Left colon (tissue), 2 donors: ENCODE measurements around the gene MYO7A. TPM values are rescaled to one million over a fixed set of nuclear protein-coding genes. Genes with fewer than 3 reads are reported as not detected.
"Not testable (repeated sequence)": the region's sequence is repeated elsewhere in the genome, so short reads cannot be mapped to it uniquely, and the experiment has no call there.

Experiments used
- ATAC-seq: fragments of 200-7000 bp; cut with Tn5 transposase; one replicate; pipeline ENCODE4 v1.9.1; 2020; ENCODE audit warnings: mild to moderate bottlenecking, moderate library complexity
- DNase-seq, 2 donors: peaks; one replicate each; pipeline ENCODE4 v3.0.0-alpha.2; 2020
- intact Hi-C, 2 donors: fragments of 100-400 bp; cut with DNase I in 1 of 2; cut with micrococcal nuclease in 1 of 2; formaldehyde crosslinking; loops; one replicate each; pipeline versions ENCODE4 v1.11.2 to v1.14.0; 2022; cut with DNase I, micrococcal nuclease
- total RNA-seq, 2 donors: library from RNA; stranded (reverse); fragmentation: NEBNext Ultra II Directional; extraction: Animal tissue kit (Norgen Biotek cat#: 25700); gene quantifications; one replicate each; pipeline ENCODE4 v1.2.1, GENCODE V29; 2021
- donor health status: DM: no; HTN: no; CAD: no.
- donor health status: DM: yes; HTN: yes; CAD: no.

MYO7A gene
- total RNA-seq, 2 donors from 2014 or later: 4.8 to 5.8 TPM

DNA sequence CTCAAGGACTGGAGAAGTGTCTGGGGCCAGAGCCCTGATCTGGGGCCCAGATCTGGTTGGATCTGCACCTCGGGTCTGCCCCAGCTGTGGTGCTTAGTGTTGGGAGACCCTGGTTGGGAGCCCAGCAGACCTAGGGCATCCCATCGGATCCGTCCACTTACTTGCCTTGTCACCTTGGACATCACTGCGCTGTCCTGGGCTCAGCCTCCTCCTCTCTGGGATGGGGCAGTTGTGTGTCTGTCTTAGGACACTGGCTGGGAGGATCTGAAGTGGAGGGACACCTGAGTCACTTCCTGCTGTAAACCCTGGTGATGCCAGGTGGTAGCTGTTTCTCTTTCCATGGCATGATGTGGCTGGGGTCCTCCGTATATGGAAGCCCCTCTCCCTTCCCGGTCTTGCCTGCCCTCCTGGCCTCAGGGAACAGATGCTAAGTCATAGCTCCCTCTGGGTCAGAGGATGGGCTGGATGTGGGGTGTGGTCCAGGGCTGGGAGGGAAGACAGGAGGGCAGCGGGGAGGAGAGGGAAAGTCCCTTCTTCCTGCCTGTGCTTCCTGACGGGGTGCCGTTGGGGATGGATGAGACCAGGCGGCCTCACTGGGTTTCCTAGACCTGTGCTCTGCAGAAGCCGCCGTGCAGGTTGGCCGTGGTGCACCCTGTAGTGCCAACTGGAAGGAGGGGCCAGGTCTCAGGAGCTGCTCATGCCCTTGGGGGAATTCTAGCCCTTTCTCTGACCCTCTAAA is 37.5 kb upstream of the MYO7A start:
- intact Hi-C loops: loop anchor here in 1 of 2 donors (10.0 kb wide), 1 partner anchor 46 kb away; no protein-coding TSS in a partner anchor
- DNase-seq (peak; percentile 49 to 71), ATAC-seq (peak; percentile 17)

DNA sequence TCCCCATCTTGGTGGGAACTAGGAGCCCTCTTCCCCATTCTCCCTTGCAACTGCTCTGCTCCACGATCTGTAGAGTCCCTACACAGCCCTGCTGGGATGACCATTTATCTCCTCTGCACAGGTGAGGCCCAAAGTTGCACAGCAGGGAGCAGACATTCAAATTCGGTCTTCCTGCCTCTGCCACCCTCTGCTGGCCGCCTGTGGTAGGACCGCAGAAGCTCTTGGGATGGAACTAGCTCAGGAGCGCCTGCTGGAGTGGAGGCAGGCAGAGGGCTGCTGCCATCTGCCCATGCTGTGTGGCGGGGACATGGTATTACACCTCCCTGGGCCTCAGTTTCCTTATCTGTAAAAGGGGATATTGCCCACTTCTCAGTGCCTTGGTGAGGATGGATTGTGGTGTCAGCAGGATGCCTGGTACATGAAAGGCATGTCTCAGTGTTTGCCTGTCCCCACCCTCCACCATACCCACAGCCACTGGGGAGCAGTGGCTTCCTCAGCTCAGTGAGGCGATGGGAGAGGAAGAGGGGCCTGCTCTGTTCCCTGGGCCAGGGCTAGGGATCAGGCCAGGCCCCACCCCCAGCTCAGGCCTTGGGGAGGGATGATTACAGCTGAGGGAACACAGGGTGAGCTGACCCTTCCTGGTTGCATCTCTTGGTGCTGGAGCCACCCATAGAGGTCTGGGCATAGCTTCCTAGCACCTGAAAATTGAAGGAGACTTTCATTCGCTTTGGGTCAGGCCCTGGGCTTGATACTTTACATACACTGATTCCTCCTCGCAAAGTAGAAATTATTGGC is 36.7 kb upstream of the MYO7A start:
- ATAC-seq: peak; percentile 34
- intact Hi-C loops: loop anchor here in 1 of 2 donors (10.0 kb wide), 1 partner anchor 47 kb away; no protein-coding TSS in a partner anchor
- peak; percentile 78 to 92 for DNase-seq

DNA sequence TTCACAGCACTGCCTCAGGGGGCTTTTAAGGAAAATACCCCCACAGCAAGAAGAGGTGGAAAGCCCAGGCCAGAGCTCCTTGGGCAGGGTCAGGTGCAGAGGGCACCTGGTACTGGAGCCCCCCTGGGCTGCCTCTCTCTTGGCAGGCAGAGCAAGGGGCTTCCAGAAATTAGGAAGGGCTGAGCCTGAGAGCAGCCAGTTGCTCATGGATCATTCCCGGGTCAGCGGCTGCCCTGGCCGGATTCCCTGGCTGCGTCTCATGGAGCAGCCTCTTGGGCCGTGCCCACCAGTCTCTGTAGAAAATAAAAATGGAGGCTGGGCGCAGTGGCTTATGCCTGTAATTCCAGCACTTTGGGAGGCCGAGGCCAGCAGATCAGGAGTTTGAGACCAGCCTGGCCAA is 35.7 kb upstream of the MYO7A start:
- no peak for ATAC-seq
- peak; percentile 14 to 20 for DNase-seq
- intact Hi-C loops: loop anchor here in 1 of 2 donors (10.0 kb wide), 1 partner anchor 48 kb away; no protein-coding TSS in a partner anchor

DNA sequence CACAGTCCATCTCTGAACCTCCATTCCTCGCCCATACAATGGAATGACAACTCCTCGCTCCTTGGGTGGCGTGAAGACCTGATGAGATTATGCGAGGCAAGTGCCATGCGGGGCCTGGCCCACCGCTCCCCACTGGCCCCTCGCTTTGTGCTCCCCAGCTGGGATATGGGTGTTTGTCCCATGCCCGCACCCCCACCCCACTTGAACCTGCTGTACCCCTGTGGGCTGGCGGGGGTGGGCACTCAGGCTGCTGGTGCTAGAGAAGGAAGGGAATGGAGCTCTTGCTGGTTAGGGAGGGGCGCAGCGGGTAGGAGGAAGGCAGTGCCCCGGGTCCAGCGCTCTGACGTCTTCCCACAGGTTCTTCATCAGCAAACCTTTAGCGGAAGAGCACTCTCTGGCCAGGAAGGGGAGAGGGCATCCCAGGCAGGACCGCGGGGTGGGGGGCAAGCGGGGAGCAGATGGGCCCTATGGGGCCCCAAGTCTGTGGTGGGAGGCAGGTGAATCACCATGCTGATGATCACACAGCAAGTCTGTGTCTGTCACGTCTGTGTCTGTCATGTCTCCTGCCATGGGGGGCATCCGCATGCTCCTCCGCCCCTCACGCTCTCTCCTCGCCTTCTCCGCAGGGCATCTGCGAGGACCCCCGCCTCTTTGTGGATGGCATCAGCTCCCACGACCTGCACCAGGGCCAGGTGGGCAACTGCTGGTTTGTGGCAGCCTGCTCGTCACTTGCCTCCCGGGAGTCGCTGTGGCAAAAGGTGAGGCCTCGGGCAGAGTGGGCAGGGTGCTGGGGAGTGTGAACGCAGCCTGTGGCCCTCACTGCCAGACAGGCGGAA is 34.8 kb upstream of the MYO7A start:
- intact Hi-C loops: loop anchor here in 1 of 2 donors (10.0 kb wide), 1 partner anchor 48 kb away; no protein-coding TSS in a partner anchor
- DNase-seq (peak; percentile 10 to 34), ATAC-seq (no peak)

DNA sequence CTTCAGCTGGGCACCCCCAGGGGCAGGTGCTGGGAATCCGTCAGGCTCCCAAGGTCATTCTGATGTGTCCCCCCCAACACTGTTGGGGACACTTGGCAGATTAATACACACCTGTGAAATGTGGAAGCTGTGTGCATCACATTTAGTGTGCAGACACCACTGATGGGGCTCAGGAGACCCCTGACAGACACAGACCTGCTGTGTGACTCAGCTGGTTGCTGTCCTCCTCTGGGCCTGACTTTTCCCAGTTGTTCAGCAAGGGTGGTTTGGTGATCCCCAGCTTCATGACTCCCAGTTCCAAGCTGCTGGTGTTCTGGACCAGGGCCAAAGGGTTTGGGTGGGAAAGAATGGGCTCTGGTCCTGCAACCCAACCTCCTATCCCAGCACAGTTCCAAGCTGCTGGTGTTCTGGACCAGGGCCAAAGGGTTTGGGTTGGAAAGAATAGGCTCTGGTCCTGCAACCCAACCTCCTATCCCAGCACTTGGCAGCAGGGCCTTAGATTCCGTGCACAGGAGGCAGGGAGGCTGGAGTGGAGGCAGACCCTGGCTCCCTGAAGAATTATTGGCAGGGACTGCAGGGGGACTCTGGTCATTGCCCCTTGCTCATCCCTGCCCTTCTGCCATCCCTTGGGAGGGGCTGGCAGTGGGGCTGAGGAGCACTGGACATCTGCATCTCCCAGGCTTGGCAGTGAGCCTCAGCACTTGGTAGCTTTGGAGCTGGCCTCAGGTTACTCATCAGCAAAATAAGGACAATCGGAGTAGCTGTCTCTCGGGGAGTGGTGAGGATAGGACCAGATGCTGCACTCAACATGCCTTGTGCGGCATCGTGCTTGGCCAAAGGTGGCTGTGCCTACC is 33.8 kb upstream of the MYO7A start:
- intact Hi-C loops: loop anchor here (2.0 to 10.0 kb wide), 2 partner anchors 49 kb away; no protein-coding TSS in a partner anchor
- no peak for ATAC-seq

DNA sequence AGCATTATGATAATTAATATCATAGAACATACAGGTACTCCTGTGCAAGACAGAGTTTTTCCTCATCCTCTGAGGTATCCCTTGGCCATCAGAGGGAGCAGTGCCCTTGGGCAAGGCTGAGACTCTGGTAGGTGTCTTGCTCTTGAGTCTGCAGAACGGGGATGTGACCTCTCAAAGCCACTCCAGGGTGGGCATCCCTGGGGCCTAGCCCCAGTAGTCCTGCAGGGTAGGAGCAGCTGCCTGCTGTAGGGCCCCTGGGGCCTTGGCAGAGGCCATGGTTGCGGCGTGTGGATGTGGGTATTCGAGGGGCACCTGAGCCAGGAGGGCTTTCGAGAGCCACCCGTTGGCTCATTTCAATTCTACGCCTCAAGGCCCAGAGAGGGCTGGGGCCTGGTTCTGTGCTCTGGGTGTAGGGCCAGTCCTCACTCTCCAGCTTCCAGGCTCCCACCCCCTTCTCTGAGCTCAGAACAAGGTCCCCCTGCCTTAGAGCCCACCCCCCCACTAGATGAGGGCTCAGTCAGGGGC is 33.1 kb upstream of the MYO7A start:
- DNase-seq: peak in 1 of 2 donors; percentile 8
- intact Hi-C loops: loop anchor here (2.0 to 10.0 kb wide), 2 partner anchors 50 kb away; no protein-coding TSS in a partner anchor
- no peak for ATAC-seq

More for the DNA sequence above, 33.8 kb upstream of the MYO7A start:
- DNase-seq: peak; percentile 10 to 23

DNA sequence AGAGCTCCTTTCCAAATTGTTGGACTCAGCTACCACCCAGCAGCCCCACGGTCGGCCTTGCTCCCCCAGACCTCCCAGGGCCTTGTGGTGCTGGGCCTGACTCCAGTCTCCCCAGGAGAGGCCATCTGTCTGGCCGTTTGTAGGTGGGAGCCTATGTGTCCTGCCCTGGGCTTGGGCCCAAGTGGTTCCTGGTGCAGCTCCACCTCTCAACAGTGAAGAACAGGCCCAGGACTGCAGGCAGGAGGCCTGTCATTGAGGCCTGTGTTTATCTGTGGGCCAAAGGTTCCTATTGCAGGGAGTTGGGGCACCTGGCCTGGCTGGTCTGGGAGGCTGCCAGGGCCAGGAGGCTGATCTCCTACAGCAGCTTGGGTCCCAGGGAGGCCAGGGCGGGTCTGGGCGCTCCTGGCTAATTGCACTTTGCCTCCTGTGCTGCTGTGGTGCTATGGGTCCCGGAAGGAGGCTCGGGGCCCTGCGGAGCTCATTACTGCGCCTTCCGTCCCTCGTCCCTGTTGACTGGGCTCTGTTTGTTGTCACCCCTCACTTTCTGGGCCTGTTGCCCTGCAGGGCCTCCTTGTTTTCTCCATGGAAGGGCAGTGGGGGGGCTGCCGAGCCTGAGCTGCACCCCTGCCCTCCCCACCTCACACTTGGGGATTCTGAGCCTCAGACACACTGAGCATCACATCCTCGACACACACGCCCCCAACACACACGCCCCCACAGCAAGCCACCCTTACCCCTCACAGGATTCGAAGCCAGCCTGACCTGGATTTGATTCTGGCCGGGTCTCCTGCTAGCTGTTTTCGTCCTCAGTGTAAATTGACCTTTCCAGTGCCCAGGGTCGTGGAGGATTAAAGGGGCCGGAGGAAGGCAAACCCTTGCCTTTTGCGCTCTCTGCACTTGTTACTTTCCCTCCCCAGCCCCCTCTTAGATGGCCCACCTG is 32.2 kb upstream of the MYO7A start:
- peak; percentile 88 to 93 for DNase-seq
- intact Hi-C loops: loop anchor here (2.0 to 10.0 kb wide), 2 partner anchors 51 kb away; no protein-coding TSS in a partner anchor
- peak; percentile 87 for ATAC-seq

DNA sequence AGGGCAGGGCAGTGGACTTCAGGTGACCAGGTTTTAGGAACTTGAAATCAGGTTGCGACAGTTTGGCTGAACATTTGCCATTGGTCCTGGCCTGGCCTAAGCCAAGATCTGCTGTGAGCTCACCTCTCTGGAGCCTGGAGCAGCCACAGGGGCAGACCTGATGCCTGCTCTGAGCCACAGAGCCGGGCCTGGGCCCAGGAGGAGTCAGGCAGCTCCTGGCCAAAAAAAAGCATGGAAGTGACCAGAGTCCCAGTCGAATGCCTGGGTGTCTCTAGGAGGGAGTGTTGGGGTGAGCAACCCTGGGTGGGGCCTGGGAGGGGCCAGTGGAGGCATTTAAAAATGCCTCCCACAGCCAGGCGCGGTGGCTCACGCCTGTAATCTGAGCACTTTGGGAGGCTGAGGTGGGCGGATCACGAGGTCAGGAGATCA is 31.4 kb upstream of the MYO7A start:
- DNase-seq (peak; percentile 42 to 54), ATAC-seq (peak; percentile 30)
- intact Hi-C loops: loop anchor here in 1 of 2 donors (10.0 kb wide), 1 partner anchor 52 kb away; no protein-coding TSS in a partner anchor

DNA sequence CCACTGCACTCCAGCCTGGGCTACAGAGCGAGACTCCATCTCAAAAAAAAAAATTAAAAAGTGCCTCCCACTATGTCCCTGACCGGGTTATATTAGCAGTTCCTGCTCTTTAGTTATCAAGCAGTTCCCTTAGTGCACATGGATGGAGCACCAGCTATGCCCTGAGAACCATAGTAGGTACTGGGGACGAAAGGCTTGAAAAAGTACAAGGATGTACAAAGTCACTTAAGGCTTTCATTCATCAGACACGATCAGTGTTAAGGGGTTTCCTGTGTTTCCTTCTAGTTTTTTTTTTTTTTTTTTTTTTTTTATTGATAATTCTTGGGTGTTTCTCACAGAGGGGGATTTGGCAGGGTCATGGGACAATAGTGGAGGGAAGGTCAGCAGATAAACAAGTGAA is 30.9 kb upstream of the MYO7A start:
- not testable (repeated sequence) for ATAC-seq, DNase-seq
- intact Hi-C loops: loop anchor here in 1 of 2 donors (10.0 kb wide), 1 partner anchor 52 kb away; no protein-coding TSS in a partner anchor

DNA sequence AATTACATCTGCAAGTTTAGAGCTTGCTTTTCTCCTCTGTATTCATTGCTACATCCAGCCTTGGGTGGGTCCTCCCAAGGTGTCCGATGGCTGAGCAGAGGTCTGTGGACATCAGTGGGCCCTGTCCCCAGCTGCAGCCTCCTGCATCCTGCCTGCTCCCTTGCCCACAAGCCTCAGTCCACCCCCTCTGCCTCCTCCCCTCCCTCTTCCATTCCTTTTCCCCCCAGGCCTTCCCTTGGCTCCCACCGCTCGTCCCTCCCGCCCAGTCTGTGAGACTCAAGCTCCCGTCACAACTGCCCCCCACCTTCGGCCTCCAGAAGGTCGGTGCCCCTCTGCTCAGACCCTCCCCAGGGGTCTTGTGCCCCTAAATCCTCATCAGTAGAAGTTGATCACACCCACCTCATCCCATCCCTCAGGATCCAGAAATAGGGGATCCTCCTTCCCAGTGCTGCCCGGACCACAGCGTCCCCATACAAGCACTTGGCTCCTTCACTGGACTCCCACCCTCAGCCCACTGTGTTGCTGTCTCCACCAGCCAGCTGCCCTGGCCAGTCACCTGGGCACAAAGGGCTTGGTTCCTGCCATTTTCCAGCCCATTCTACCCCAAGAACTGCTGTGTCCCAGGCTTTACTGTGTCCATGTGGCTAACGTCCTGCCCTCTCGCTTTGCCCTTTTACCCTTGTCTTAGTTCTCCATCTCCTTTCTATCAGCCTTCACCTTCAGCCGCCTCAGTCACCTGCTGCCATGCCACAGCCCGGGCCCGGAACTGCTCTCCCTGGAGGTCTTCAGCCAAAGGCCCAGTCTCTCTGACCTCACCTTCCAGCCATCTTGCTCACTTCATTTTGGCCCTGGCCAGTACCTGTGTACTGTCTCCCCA is 27.6 kb upstream of the MYO7A start:
- intact Hi-C loops: no loop called here
- ATAC-seq (no peak), DNase-seq (peak in 1 of 2 donors; percentile 20)

DNA sequence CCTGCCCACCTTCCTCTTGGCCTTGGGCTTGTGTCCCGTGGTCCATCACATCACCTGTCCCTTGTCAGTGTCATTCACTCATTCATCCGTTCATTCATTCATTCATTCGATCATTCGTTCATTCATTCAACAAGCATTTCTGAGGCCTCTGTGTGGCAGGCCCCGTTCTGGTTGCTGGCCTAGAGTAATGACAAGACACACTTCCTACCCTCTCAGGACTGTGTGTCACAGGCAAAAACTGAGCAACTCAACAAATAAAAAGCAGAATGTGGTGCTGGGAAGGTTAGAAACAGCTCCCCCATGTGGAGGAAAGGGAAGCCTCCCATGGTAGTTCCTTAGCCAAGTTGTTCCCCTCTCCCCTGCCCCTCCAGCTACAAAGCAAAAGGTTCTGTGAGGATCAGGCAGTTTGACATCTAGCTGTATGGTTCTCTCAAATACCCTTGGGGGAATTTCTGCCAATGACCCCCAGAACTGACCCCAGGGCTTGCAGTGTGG is 27.0 kb upstream of the MYO7A start:
- peak in 1 of 2 donors; percentile 21 for DNase-seq

DNA sequence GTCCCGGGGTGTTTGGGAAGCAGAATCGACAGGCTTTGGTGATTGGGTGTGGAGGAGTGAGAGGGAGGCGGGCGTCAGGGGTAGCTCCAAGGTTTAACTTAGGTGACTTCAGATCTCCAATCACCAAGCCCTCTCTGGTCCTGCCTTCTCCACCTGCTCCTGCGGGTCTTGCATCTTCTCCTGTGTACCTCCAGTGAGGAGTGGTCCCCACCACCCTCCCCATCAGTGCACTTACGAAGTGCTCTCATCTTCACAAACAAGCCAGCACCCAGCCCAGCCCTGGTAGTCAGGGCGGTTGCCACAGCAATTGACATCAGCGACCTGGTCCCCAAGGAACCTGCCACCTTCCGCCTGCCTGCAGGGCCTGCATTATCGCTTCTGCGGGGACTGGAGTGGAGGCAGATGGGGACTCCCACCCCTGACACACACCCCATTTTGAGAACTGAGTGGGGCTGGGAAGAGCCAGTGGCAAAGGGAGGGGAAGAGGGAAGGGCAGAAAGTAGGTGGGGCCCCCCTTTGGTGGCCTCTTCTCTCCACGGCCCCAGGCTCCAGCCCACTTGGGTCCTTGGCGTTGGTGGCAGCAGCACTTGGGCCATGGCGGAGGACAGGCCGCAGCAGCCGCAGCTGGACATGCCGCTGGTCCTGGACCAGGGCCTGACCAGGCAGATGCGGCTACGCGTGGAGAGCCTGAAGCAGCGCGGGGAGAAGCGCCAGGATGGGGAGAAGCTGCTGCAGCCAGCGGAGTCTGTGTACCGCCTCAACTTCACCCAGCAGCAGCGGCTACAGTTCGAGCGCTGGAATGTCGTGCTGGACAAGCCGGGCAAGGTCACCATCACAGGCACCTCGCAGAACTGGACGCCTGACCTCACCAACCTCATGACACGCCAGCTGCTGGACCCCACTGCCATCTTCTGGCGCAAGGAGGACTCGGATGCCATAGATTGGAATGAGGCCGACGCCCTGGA is 25.5 kb upstream of the MYO7A start, which contains the start of gene OMP:
OMP (plus strand) TSS at position 595 of the 965 bp plus-strand sequence; CDS start at position 595, 0 bp downstream.
- DNase-seq: no peak
- ATAC-seq: no peak
- intact Hi-C loops: no loop called here

More for the DNA sequence above, 27.0 kb upstream of the MYO7A start:
- intact Hi-C loops: no loop called here
- ATAC-seq: no peak

DNA sequence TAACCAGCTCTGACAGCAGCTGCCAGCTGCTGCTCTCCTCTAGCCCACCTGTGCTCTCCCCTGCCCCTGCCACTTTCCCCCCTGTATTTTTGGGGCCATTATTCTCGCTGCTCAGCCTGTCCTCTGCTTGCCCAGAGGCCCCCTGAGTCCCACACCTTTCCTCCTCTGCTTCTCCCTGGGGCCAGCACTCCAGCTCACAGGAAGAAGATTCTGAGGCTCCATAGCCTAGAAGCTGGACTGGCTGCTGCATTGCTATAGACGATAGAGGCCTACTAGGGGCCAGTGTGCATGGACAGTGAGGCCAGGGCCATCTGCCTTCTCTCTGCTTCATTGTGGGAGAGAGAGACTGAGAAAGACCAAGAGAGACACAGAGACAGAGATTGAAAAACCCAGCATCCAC is 24.7 kb upstream of the MYO7A start:
- intact Hi-C loops: no loop called here
- DNase-seq: no peak
- ATAC-seq: no peak

DNA sequence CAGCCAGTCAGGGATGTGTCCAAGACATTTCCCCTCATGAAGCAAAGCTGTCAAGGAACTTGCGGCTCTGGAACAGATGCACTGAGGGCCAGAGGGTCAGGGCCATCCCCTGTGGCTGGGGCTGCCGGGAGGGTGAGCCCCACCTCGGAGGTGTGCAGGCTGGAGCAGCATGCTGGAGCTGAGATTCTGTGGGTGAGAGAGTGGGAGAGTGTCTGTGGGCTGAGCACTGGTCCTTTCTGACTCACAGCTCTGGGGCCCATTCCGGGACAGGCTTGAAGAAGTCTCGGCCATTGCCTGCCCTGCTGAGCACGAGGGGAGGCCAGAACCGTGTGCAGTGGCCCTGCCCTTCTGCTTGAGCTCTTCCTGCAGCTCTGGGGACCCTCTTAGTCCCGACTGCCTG is 23.3 kb upstream of the MYO7A start:
- DNase-seq (no peak), ATAC-seq (no peak)
- intact Hi-C loops: no loop called here
